GM18507 (cell line): ENCODE data around the gene HDAC4.
"Not testable (repeated sequence)": the region's sequence is repeated elsewhere in the genome, so short reads cannot be mapped to it uniquely, and the experiment has no call there.

Source experiments
- DNase-seq: peaks from one replicate; pipeline ENCODE4 v3.0.0; 2011; ENCODE audit warnings: low read depth; ENCODE audit not compliant: insufficient read length; ENCODE audit errors: extremely low spot score
- FAIRE-seq: peaks from 2 replicates; lab custom pipeline; 2011; peaks lifted over from hg19 to GRCh38; lab: Jason Lieb, UNC

HDAC4 gene

GRCh38 chr2:239400596-239401066 is at the start of gene HDAC4:
Gene HDAC4 (minus strand): TSS chr2:239401020. CDS start chr2:239352699, 48,321 bp downstream.
- DNase-seq, result no peak
- no peak for FAIRE-seq

- not testable (repeated sequence) for DNase-seq, FAIRE-seq
These were observed 48.6 kb upstream of the HDAC4 start for GRCh38 chr2:239449468-239449867.

- no peak for DNase-seq
- FAIRE-seq, result no peak
These were observed 45.1 kb upstream of the HDAC4 start for GRCh38 chr2:239445771-239446524.

- FAIRE-seq (no peak), DNase-seq (no peak)
These were observed 44.1 kb upstream of the HDAC4 start for GRCh38 chr2:239444626-239445577.

DNA sequence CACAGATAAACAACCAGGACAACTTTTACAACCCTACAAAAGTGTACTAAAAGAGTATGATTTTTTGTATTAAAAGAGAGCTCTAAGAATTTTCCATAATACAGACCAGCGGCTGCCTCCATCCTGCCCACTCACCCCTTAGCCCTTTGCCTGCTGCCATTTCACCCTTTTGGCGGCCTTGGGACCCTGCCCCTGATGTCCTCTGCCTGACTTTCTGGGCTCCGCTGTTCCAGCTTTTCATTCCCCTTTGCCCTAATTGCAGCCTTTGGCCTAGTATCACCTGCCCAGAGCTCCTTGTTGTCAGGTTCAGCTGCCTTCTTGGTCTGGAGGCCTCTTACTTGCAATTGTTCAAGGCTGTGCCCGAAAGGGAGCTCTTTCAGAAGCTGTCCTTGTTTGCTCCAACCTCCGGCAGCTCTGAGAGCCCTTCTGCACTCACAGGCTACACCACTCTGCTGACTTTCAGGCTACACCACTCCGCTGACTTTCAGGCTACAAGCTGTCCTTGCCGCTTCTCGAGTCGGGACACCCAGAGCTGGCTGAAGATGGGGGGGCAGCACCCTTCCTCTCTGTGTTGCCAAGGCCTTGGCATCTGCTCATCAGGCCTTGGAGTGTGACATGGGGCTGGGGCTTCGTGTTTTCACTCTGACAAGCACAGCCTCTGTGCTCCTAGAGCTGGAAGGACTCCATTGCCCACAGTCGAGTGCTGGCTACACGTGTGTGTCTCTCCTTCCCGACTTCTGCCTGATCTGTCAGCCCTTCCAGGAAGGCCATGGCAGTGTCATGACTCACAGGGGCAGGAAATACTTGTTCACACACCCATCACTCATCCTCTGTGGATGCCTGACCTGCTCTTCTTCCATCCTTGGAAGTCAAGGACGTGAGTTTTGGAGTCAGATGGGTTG is 43.1 kb upstream of the HDAC4 start:
- no peak for FAIRE-seq
- DNase-seq, result no peak

DNA sequence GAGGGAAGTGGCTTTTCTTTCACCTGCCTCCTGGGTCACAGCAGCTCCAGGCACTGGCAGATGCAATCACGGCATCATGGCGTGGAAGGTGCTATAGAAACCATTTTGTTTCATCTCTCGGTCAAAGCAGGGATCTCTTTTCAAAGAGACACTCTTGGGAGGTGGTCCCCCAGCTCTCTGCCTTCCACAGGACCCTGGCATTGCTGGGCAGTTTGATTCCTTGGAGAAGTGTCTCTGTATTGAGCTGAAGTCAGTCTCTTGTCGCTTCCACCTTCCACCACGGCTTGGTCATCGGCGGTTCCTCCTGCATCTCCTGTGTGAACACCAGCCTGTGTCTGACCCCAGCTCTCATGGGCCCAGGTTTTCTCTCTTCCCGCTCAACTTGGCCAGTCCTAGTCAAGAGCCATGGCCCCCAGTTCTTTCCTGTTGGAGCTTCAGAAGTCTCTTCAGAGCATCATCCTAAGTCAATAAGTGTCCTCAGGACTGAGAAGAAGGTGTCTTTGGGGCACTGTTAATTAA is 42.3 kb upstream of the HDAC4 start:
- FAIRE-seq, result no peak
- no peak for DNase-seq

DNA sequence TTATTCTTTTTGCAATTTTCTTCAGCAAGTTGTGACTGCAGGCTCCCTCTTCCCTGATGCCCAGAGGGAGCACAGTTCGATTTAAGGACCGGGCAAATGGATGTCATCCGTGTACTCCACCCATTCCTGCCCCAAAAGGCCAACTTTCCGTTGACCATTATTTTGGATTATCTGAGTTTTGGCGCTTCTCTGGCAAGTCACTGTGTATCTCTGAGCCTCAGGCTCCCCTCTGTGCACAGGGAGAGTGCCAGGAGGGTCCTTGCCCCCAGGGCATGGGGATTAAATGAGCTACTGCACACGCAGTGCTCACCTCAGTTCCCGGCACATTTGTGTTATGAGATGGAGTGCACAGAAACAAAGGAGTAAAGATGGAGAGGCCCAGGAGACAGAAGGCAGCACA is 41.4 kb upstream of the HDAC4 start:
- DNase-seq (no peak), FAIRE-seq (no peak)

DNA sequence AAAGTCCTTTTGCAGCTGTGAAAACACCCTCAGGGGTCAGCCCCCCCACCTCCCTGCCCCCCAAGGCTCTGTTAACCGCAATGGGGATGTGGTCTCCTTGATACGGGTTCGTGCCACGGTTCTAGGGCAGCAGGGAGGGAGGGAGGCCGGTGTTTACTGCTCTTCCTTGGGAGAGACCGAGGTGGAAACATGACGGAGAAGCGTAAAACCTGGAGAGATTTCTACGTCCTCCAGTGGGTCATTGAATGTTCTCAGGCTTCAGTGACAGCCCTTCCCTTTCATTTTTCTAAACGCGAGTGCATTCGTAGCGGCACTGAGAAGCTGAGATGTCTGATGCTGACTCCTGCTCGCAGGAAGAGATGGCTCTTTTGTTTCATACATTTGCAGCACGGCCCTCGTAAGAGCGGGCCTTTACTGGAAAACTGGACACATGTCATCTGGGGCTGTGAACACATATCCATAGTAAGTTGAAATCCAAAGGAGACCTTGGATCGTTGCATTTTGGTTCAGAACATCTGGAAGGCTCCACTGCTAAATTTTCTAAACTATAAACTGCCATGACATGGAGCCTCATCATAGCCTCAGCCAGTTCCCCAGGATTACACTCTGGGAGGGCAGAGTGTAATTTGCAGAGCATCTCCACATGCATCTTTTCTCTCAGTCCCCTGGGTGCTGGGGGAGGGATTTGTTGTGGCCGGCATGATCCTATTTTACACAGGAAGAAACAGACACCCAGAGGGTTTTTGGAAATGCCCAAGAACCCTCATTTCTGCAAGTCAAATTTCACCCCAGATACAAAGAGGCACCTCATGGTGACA is 40.6 kb upstream of the HDAC4 start:
- FAIRE-seq, result no peak
- DNase-seq, result no peak

DNA sequence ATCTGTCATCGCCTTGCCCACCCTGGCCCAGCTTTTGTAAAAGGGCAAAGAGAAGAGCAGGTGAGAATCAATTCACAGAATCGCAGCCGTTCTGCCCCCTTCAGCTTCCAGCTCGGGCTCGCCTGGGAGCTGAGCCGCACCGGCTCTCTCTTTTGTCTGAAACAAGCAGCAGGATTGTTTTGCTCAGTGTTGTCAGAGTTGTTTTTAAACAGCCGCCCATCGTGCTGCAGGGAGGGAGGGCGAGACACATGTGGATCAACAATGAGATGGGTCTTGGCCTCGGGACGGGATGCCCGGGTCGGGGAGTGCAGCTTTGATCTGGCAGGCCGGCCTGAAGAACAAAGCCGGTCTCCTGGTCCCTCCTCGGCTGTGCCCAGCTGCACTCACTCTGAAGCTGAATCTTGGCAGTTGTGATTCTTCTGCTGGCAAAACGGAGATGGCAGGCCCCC is 39.7 kb upstream of the HDAC4 start:
- no peak for DNase-seq

GRCh38 chr2:239439754-239440315 is 39.0 kb upstream of the HDAC4 start:
- no peak for FAIRE-seq
- no peak for DNase-seq

More for the DNA sequence above, 39.7 kb upstream of the HDAC4 start:
- FAIRE-seq, result no peak

DNA sequence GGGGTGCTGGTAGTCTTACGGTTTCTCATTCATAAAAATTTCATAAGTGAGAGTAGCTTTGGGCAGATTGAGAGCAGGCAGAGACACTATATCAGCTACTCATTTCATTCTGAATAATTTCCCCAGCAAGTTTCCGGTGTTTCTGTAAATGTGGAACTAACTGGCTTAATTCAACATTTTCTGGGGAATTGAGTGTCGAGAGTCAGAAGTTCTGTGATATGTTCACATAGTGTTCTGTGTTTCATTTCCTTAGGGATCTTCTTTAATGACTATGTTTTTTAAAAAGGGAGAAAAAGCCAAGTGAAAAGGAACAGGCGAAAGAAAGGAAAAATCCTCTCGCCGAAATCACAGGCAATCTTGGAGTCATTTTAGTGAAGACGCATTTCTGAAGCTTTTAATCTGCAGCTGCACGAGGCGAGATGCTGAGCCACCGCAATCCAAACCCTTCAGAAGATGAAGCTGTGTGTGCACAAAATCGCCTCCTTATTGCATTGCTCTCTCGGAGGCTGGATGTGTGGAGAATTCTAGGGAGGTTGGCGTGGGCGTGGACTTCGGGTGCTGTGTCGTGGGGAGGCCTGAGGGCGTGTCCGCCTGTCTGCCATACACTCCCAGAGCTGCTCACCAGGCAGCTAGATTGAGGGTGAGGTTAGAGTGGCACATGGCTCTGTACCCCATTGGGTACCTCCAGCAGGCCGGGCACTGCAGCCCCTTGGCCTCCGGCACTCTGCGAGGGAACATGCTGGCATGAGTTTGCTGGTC is 38.4 kb upstream of the HDAC4 start:
- FAIRE-seq, result no peak
- DNase-seq, result no peak

DNA sequence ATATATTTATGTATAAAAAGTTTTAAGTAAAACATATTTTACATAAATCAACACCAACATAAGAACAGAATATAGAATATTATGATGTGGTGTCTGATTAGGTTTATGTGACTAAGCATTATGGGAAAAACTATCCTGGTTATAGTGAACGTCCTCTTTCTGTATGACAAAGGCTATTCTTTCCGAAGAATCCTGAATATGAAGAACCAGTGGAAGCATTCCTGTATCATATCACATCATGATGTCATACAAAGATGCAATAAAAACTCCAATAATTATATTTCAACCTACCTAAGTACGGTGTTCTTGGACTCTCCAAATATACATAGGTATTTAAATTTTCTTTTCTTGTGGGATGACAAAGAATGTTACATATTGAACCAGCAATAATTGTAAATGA is 37.5 kb upstream of the HDAC4 start:
- FAIRE-seq, result no peak

DNA sequence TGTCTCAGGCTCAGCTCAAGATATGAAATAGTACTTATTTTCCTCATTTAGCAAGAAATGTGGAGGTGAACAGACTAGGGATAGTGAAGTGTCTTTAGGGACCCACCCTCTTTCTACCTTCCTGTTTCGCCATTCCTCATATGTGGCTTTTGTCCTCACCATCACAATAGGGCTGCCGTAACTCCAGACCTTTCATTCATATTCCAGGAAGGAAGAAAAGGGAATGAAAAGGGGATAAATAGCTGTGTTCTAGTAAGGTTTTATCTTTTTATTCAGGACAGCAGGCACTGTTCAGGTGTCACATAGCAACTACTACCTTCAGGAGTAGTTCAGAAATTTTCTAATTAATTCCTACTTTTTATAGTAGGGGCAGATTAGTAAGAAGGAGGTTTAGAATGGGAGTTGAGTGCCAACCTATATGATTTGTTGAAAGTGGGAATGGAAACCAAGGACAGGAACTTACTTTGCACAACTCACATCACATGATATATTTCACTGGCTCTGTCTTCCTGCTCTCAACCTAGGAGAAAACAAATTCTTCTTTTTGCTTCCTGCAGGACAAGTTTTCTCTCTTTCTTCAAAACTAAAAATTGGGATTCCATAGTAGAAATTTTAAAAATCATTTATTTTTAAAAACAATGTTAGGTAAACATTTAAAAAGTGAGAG is 36.0 kb upstream of the HDAC4 start:
- FAIRE-seq (no peak), DNase-seq (no peak)

More for the DNA sequence above, 37.5 kb upstream of the HDAC4 start:
- no peak for DNase-seq

GRCh38 chr2:239436076-239436475 is 35.3 kb upstream of the HDAC4 start:
- FAIRE-seq, result no peak

GRCh38 chr2:239433777-239434403 is 33.1 kb upstream of the HDAC4 start:
- DNase-seq (no peak), FAIRE-seq (peak; percentile 33)

More at GRCh38 chr2:239436076-239436475, 35.3 kb upstream of the HDAC4 start:
- DNase-seq, result no peak

- DNase-seq, result no peak
- no peak for FAIRE-seq
These were observed 31.4 kb upstream of the HDAC4 start for GRCh38 chr2:239432174-239432573.
